Endothelial cell (in vitro differentiated cells): ENCODE measurements around the gene CD274. TPM values are rescaled to one million over a fixed set of nuclear protein-coding genes. Genes with fewer than 3 reads are reported as not detected.

Source experiments
- DNase-seq: peaks from one replicate; pipeline ENCODE4 v3.0.0; 2021; ENCODE audit warnings: low spot score
- H3K27ac Mint-ChIP-seq: one replicate; pipeline ENCODE4 v1.8.0; 2021; ENCODE audit warnings: mixed read lengths, inconsistent platforms; ENCODE audit not compliant: unreplicated experiment
- H3K27me3 Mint-ChIP-seq: one replicate; pipeline ENCODE4 v1.8.0; 2021; ENCODE audit warnings: mild to moderate bottlenecking, moderate library complexity, mixed read lengths, inconsistent platforms; ENCODE audit not compliant: unreplicated experiment
- H3K36me3 Mint-ChIP-seq: one replicate; pipeline ENCODE4 v1.8.0; 2021; ENCODE audit warnings: mild to moderate bottlenecking, low read depth, mixed read lengths, inconsistent platforms; ENCODE audit not compliant: unreplicated experiment
- H3K4me1 Mint-ChIP-seq: one replicate; pipeline ENCODE4 v1.8.0; 2021; ENCODE audit warnings: mild to moderate bottlenecking, mixed read lengths, inconsistent platforms; ENCODE audit not compliant: unreplicated experiment
- H3K4me3 Mint-ChIP-seq: one replicate; pipeline ENCODE4 v1.8.0; 2021; ENCODE audit warnings: mild to moderate bottlenecking, mixed read lengths, inconsistent platforms; ENCODE audit not compliant: unreplicated experiment
- H3K9me3 Mint-ChIP-seq: one replicate; pipeline ENCODE4 v1.8.0; 2021; ENCODE audit warnings: mixed read lengths, inconsistent platforms; ENCODE audit not compliant: unreplicated experiment
- CTCF ChIP-seq: fragments of 200-600 bp; sonication (generic); IDR thresholded peaks from one replicate; pipeline ENCODE4 v1.5.0; 2021; ENCODE audit warnings: antibody characterized with exemption; ENCODE audit not compliant: unreplicated experiment
- total RNA-seq: library from RNA; stranded (reverse); fragmentation: NEBNext Ultra II Directional; extraction: Animal tissue kit (Norgen Biotek cat#: 25700); gene quantifications from one replicate; pipeline ENCODE4 v1.2.1, GENCODE V29; 2021; ENCODE audit not compliant: unreplicated experiment

Gene CD274
- total RNA-seq, 1 donor from 2014 or later = 0.56 TPM

- H3K9me3 Mint-ChIP-seq = no peaks in the 10 kb centered on the region
- no peak for TF ChIP-seq CTCF
- no peak overlapping the region for H3K27ac Mint-ChIP-seq
- H3K36me3 Mint-ChIP-seq = no peaks in the 10 kb centered on the region
- no peak for DNase-seq
- peaks cover 1% of the 10 kb centered on the region for H3K27me3 Mint-ChIP-seq
- H3K4me3 Mint-ChIP-seq = no peak overlapping the region
- no peaks in the 10 kb centered on the region for H3K4me1 Mint-ChIP-seq
Measured at GRCh38 chr9:5445886-5446285, 4.5 kb upstream of the CD274 start.

GRCh38 chr9:5446451-5447236 is 3.7 kb upstream of the CD274 start:
- Mint-ChIP-seq H3K4me3 (no peak overlapping the region), H3K9me3 (no peaks in the 10 kb centered on the region), H3K27ac (no peak overlapping the region), H3K4me1 (no peaks in the 10 kb centered on the region), H3K27me3 (peaks cover 1% of the 10 kb centered on the region), H3K36me3 (no peaks in the 10 kb centered on the region)
- TF ChIP-seq CTCF = no peak
- no peak for DNase-seq

GRCh38 chr9:5447337-5447736 is 3.0 kb upstream of the CD274 start:
- no peaks in the 10 kb centered on the region for H3K36me3 Mint-ChIP-seq
- H3K27ac Mint-ChIP-seq = no peak overlapping the region
- TF ChIP-seq CTCF = no peak
- H3K4me1 Mint-ChIP-seq = no peaks in the 10 kb centered on the region
- DNase-seq = no peak
- no peaks in the 10 kb centered on the region for H3K9me3 Mint-ChIP-seq
- H3K27me3 Mint-ChIP-seq = peaks cover 1% of the 10 kb centered on the region
- no peak overlapping the region for H3K4me3 Mint-ChIP-seq

- no peak for TF ChIP-seq CTCF
- H3K9me3 Mint-ChIP-seq = no peaks in the 10 kb centered on the region
- no peaks in the 10 kb centered on the region for H3K4me1 Mint-ChIP-seq
- no peak overlapping the region for H3K4me3 Mint-ChIP-seq
- no peak overlapping the region for H3K27ac Mint-ChIP-seq
- no peaks in the 10 kb centered on the region for H3K36me3 Mint-ChIP-seq
- no peak for DNase-seq
- H3K27me3 Mint-ChIP-seq = peaks cover 1% of the 10 kb centered on the region
Measured at GRCh38 chr9:5448016-5448415, 2.3 kb upstream of the CD274 start.
